SH-SY5Y (cell line): Measurements from ENCODE around the gene CYP2A6.

Source experiments
- GATA2 ChIP-seq: IDR thresholded peaks from 2 replicates; pipeline ENCODE4 v1.6.1; 2011; ENCODE audit warnings: mild to moderate bottlenecking, low read depth, low read length
- GATA3 ChIP-seq: IDR thresholded peaks from 2 replicates; pipeline ENCODE4 v1.6.1; 2011; ENCODE audit warnings: low read depth, mild to moderate bottlenecking, low read length, moderate library complexity

DNA sequence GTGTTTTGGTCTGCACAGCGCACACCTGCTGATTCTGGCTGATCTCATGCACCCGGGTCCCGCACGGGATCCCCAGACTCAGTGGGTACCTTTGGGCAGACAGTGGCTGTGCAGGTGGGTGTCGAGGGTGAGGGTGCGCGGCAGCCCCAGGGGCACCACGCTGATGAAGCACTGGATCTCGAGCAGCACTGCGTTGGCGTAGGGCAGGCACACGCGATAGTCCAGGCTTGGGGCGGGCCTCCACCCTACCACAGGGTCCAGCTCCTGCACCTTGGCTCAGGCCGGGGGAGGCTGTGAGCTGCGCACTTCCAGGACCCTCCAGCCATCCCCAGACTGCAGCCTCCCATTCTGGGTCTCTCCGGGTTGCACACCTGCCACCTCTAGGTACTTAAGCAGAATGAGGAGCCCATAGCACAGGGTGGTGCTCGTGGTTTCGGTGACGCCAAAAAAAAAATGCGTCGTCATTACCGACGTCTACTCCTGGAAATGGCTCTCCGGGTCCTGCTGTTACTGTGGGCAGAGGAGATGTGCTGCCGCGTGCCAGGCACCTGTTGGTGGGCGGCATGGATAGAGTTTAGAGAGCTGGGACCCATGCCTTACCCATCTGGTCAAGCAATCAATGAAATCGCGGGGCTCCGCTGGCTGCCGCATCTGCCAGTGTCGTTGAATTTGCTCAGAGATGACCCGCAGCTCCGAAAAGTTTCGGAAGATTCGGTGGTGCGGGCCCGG lies 40.7 kb downstream of the CYP2A6 start:
- TF ChIP-seq GATA2 = no peak
- TF ChIP-seq GATA3 = no peak
